Activated CD4-positive, alpha-beta T cell treated with anti-CD3 and anti-CD28 coated beads, Interleukin-2, amount 50 U/mL, for 16 hours (primary cell): Measurements from ENCODE around the gene CCNC.
A peak's percentile ranks its signal among the peaks of the same experiment; 100 is the strongest.

Experiments
- DNase-seq: peaks from one replicate; pipeline ENCODE4 v3.0.0-alpha.2; 2020

The CCNC gene, protein sequence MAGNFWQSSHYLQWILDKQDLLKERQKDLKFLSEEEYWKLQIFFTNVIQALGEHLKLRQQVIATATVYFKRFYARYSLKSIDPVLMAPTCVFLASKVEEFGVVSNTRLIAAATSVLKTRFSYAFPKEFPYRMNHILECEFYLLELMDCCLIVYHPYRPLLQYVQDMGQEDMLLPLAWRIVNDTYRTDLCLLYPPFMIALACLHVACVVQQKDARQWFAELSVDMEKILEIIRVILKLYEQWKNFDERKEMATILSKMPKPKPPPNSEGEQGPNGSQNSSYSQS

DNA sequence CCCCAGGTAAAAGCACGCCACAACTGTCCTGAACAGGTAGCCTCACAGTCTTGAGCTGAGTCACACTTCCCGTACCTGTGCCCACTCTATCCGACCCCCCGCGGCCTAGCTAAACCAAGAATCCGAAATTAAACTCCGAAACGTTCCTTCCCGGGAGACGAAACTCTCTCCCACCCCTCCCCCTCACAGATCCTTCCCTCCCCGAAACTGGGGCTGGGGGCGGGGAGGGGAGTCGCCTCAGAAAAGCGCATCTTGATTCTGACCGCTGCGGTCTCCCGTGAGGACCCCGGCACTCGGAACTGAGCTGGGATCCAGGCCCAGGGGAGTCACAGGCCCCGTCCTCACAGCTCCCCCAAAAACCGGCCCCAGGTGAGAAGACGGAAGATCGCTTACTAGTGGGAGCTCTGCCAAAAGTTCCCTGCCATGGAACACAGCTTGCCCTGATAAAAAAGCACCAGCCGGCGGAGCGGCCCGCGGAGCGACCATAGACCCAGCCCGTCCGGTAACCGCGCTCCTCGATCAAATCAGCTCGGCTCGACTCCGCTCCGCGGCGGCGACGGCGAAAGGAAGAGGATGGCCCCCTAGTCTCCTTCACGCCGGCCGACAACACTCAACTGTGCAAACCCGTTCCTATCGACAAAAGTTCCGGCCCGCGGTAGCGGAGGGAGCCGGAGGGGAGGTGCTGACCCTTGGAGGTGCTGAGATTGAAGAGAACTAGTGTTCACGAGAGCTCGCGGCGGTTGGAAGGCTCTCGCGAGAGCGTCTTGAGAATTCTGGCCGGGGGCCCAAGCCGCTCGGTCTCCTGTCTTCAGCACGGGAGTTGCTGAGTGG, at the start of gene CCNC:
CCNC (minus strand) TSS at position 558 of the 831 bp plus-strand sequence; CDS start at position 425, 133 bp downstream.
- DNase-seq = peak; percentile 92

DNA sequence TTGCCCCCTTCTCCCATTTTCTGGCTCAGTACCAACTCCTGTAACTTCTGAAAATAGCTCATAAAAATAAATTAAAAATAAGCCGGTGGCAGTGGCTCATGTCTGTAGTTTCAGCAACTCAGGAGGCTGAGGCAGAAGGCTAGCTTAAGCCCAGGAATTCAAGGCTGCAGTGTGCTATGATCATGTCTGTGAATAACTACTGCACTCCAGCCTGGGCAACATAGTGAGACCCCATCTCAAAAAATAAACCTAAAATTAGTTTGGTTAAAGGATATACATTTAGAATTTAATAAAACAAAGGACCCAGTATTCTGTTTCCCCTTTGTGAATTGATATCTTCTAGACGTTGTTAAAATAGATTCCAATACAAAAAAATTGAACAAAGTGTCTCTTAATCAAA, 48.7 kb upstream of the CCNC start:
- no peak for DNase-seq

DNA sequence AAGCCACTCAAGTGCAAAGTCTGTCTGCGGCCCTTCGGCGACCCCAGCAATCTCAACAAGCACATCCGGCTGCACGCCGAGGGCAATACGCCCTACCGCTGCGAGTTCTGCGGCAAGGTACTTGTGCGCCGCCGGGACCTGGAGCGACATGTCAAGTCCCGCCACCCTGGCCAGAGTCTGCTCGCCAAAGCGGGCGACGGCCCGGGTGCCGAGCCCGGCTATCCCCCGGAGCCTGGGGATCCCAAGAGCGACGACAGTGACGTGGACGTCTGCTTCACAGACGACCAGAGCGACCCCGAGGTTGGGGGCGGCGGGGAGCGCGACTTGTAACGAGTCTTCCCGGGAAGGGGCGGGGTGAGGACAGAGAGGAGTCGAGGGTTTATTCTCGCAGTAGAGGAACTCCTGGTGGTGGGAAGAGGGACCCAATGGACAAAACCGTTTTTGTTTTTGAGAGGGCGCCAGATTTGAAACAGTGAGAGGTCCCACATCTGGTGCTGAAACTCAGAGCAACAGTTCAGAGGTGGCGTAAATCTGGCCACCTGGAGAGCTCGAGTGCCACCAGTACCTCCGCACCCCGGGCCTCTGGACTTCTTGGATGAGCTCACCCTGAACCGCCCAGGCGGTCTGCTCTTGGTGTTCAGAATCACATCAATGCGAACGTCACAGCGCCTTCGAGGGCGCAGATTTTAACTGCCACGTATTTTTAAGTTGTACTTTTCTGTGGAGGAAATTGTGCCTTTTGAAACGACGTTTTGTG, 46.1 kb upstream of the CCNC start:
- DNase-seq = no peak

DNA sequence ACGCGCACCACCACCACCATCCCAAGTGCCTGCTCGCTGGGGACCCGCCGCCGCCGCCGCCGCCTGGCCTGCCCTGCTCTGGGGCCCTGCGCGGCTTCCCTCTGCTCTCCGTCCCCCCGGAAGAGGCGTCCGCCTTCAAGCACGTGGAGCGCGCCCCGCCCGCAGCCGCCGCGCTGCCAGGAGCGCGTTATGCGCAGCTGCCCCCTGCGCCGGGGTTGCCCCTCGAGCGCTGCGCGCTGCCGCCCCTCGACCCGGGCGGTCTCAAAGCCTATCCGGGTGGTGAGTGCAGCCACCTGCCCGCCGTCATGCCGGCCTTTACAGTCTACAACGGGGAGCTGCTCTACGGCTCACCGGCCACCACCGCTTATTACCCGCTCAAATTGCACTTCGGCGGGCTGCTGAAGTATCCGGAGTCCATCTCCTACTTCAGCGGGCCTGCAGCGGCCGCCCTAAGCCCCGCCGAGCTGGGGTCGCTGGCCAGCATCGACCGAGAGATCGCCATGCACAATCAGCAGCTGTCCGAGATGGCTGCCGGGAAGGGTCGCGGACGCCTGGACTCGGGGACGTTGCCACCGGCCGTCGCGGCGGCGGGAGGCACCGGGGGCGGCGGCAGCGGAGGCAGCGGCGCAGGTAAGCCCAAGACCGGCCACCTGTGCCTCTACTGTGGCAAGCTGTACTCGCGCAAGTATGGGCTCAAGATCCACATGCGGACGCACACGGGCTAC, 45.4 kb upstream of the CCNC start:
- DNase-seq = no peak

DNA sequence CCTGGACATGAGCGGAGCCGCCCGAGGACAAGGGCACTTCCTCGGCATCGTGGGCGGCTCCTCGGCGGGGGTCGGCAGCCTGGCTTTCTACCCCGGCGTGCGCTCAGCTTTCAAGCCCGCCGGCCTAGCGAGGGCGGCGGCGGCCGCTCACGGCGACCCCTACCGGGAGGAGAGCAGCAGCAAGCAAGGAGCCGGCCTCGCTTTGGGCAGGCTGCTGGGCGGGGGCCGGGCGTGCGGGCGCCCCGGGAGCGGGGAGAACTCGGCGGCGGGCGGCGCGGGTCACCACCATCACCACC, 44.9 kb upstream of the CCNC start:
- DNase-seq = peak; percentile 60

DNA sequence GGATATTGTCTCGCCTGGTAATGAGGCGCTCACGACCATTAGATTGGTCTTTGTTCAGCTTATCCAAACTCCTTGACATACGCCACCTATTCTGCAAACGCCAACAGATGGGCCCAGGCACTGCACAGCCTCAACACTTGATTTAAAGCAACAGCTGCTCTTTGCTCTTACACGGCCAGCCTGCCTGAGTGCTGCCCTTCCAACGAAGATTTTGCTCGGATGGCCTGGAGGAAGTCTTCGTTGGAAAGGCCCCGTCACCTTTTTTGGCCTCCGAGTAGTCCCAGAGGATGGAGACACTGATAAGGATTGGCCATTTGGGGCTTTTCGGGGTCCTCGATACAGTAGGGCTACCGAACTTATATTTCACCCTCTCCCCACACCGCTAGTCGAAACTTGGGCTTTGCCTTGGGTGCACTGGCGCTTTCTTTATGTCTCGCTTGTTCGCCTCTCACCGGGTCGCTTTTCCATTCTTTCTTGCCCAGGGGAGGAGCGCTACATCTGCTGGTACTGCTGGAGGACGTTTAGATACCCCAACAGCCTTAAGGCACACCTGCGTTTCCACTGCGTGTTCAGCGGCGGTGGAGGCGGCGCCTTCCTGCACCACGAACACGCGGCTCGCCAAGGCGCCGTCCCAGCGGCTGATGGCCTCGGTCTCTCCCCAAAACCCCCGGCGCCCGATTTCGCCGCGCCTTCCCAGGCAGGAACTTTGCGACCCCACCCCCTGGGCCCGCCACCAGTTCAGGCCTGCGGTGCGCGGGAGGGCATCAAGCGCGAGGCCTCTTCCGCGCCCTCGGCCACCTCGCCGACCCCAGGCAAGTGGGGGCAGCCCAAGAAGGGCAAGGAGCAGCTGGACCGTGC, 44.3 kb upstream of the CCNC start:
- DNase-seq = no peak

DNA sequence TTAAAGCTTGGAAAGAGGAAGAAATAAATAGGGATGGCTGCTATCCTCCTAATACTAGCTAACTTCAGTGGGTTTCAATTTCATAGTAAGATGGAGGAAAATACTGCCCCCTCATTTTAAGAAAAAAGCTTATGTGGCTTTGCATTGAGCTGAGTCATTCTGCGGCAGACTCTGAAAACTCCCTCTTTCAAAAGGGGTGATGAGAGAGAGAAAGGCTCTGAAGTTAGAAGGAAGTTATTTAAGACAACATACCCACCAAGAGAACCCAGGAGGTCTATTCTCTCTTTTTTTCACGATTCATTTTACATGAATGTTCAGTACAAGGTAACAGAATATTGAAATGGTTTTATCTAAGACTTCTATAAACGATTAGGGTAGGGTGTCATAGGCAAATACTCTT, 42.7 kb upstream of the CCNC start:
- DNase-seq = peak; percentile 67

DNA sequence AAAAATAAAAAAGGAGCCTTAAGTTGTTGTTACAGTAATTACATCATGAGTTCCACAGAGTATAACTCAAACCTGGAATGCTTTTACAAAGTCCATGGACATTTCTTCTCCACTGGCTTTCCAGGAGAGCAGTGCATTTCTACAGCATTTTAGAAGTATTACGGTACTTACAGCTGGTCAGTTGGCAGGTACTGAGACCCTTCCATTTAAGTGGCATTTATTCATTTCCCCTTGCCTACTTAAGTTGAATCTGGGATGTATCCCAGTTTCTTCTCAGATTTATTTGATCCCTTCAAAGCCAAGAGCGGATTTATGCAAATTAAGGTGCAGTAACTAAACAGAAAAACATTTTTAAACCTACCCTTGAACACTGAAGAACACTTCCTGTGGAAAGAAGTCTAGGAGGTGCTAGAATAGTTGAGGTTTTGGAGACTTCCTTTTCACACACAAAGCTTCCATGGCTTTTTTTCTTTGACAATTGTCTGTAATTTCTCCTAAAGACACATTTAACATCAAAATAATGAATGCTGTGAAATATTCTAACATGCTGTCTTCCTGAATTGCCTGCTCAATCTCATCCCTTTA, 41.5 kb upstream of the CCNC start:
- DNase-seq = no peak

DNA sequence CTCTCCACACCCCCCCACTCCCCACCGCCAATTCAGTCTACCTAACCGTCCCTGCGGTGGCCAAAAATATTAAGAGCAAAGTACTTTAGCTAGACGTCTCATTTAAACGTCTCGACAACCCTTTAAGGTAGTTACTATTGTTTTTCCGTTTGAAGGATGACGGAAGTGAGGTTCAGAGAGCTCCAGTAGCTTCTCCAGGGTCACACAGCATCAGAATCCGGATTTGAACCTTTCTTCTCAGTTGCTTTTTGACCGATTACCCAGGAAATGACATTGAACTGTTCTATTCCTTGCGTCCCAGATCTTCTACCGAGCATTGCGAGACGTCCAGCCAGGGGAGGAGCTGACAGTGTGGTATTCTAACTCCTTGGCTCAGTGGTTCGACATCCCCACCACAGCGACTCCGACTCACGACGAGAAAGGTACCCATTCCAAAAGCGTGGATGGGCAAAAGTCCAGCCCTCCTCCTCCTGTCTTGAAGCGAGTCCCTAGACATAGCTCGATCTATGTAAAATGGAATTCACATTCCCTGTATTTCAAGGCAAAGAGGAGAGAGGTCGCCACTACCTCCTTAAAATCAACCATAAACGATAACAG, 40.5 kb upstream of the CCNC start:
- no peak for DNase-seq

DNA sequence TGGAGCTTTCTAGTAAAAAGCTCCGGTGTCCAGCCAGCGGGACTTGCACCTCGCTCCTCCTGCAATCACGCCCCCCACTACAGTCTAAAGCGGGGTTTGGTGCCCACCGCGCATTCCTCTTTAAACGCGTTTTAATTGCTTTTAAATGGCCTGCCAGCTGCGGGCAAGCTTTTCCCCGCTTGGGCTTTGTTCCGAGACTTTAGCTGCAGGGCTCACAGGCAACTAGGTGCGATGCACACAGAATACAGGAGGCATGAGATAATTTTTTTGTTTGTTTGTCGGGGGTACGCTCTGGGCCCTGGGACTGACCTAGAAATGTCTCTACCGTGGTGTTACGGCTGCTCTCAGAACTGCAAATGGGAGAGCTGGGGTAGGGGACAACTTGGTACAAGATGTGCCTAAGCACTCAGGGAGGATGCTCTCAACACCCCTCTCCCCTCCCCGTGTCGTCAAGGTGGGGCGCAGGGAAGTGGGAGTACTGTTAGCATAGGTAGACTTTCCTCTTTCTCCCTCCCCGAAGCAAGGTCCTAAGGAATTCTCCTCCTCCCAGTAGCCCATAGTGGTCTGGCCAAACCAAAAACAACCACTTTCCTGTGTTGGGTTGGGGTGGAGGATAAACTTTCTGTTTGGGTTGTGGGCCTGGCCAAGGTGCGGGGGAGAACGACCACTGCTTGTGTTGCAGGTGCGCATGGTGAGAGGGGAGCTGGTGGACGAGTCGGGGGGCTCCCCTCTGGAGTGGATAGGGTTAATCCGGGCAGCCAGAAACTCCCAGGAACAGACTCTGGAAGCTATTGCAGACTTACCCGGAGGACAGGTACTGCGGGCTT, 39.8 kb upstream of the CCNC start:
- DNase-seq = no peak

DNA sequence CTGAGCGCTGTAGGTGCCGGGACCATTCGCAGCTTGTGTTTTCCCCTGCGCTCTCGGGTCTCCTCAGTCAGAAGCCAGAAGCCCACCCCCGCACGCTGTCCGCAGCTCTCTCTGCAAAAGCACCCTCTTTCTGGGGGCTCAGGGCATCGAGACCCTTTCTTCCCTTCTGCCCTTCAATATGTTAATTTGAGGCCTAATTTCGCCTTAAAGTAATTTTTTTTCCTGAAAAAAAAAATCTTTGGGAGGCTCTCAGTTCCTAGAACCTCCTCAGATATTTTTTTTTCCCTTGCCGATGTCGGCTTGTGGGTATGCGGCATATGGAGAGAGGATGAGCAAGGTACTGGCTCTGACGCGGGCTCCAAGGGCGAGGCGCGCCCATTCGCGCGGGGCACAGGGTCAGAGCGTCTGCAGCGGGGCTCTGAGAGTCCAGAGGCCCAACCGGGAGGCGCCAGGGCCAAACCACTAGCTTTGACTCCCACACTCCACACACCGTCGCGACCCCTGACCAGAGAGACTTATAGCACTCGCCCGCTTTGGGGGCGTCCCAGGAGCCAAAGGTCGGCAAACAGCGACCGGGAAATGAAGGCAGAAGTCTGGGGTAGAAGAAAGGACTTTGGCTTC, 39.1 kb upstream of the CCNC start:
- DNase-seq = no peak

DNA sequence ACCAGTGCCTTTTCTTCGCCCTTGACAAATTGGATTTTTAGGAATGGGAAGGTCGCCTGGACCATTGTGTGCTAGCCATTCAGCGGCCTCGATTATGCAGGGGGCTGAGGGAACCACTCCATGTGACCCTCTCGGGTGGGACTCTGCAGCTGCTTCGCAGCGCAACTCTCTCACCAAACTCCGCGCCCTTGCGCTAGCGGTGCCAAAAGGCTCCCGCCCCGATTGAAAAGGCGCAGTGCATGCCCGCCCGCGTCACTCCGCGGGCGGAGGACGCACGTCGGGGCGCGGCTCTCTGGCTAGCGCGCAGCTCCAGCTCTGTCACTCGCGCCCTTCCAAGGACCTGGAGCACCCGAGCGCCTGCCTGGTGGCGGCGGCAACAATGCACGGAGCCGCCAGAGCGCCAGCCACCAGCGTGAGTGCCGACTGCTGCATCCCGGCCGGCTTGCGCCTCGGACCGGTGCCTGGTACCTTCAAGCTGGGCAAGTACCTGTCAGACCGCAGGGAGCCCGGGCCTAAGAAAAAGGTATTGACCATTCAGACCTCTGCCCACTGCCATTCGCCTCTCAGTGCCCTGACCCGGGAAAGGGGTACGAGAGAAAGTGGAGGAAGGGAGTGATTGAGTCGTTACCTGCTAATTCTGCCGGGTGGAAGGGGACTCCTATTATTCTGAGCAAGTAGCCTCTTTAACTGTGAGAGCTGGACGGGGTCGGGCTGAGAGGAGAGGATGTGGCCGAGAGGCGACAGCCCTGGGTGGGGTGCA, 38.4 kb upstream of the CCNC start, which contains the start of gene PRDM13:
PRDM13 (plus strand) TSS at position 178 of the 760 bp plus-strand sequence; CDS start at position 380, 202 bp downstream.
- DNase-seq = no peak

DNA sequence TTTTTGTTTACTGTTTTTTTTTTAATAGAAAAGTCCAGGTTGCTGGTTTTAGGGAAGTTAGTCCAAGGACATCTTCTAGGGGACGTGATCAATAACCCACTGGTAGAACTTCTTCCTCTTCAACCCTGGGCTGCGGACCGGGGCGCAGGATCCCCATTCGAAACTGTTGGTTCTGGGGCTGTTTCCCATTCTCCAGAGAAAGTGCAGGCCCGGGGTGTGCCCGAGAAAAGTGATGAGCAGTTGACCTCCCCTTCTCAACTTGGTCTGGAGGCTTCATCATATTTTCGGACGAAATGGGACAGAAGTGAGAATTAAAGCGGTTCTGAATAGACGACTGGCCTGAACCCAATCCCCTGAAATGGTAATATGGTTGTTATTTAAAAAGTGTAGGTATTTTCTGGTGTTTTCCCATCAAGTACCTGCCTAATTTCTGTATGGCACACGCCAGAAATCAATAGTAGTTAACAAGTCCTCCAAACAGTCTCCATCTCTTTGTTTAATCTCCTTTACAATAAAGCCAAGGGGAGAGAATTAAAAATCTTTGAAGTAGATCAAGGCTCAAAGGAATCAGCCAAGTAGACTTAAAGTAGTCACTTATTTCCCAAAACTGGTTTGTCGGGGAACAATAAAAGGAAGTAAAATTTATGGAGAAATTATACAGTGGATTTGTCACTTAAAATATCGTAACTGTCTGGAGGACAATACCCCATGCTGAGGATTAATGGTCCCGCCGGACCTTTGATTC, 37.6 kb upstream of the CCNC start:
- DNase-seq = no peak

DNA sequence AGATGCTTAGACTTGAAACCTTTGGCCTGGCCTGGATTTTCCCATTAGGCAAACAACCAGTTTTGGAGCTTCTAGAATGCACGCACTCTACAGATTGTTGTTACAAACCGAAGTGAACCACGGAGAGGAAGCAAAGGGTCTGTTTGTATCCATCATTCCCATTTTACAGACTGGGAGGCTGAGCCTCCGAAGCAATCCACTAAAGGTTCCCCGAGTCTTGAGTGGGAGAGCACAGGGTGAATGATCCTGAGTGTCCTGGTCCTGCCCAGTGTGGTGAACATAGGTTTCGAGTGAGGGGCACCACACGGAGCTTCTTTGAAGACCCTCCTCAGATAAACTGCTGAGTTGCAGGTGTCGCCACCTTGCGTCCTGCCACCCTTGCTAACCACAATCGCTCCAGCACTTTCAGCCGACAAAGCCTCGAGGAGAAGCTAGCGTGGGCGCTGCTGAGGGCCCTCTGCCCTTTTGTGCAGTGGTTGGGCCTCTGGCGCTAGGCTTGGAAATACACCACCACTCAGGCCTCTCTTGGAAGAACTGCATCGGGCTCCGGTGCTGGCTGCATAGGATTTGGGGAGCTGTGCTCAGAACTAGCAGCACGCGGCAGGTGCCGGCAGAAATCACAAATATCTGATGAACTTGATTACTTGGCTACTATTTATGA, 36.7 kb upstream of the CCNC start:
- DNase-seq = no peak

DNA sequence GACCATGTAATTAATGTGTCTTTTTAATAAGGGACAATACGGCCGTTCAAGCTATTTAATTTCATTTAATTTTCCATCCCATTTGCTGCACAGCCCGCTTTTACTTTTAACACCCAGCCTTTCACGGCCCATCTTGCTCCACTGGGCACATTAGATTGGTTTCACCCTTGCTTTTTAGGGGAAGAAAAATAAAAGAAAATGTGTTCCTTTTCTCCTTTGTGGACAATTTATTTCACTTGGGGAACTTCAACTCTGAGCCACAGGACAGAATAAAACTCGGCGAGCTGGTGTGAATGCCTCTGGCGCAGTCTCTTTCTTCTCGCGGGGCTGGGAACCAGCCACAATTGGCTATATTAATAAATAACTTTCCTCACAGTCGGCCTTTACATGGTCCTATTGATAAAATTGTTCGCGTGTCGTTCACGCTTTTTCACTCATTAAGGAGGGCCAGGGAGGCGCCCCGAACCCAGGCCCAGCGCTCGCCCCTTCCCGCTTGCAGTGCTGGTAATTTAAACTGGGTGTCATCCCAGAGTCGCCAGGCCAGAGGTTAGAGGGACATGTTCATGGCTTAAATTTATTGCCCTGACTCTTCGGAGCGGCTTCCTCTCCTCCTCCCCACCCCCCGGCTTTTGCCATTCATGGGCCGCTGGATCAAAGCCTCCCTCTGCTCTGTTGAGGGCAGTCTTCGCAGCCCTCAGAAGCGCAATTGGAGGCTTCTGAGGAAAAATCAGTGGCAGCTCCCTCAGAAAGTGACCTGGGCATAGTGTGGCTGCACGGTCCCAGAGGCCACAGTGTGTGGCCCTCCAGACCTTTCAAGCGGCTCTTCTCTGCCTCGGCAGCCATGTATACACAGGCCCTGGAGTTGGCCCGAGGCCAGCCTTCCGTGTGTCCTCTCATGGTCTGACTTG, 36.0 kb upstream of the CCNC start:
- DNase-seq = no peak

DNA sequence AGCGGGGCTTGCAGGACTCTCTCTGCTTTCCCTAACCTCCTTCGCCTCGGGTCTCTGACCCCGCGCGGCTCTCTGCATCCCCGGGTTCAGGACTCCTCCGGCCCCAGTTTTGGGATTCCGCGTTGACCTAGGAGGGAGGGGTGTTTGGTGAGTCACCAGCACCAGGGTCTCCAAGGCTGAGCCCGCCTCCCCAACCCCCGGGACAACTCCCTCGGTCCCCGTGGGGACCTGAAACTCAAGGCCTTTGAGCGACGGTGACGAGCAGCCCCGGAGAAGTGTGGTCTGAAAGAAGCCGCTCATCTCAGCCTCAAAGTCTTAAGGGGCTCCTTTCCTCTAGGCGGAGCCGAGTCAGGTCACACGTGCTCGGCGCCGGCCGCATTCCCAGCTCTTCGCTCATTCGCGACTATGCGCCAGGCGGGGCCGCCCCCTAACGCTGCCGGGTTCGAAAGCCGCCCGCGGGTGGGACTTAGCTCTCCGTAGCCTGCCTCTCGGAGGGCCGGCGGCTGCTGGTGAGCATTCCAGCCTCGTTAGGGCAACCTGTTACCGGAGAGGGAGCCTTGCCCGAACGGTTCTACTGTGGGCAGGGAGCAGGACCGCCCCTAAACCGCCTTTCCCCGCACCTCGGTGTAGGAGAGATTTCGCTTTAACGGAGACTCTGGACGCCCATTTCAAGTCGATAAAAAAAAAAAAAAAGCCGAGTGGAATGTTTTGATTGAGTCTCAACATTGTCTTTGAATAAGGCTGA, 35.1 kb upstream of the CCNC start:
- DNase-seq = no peak
